Brain microvascular endothelial cell (primary cell): ENCODE results near the gene MYBPC2.

Experiments used
- DNase-seq: peaks from one replicate; pipeline ENCODE4 v3.0.0-alpha.2; 2020
- H3K27ac ChIP-seq: fragments of 250-450 bp; sonication (Bioruptor Pico); 2 replicates; pipeline ENCODE4 v1.5.1; 2020; ENCODE audit warnings: mild to moderate bottlenecking, moderate library complexity
- H3K27me3 ChIP-seq: fragments of 250-450 bp; sonication (Bioruptor Pico); replicated peaks from 2 replicates; pipeline ENCODE4 v1.5.1; 2020; ENCODE audit warnings: mild to moderate bottlenecking
- H3K36me3 ChIP-seq: fragments of 250-450 bp; sonication (Bioruptor Pico); replicated peaks from 2 replicates; pipeline ENCODE4 v1.5.1; 2020; ENCODE audit warnings: mild to moderate bottlenecking
- H3K4me3 ChIP-seq: 2 replicates; pipeline ENCODE4 v1.5.1; 2011; ENCODE audit warnings: low read depth, mild to moderate bottlenecking, control low read depth, low read length, moderate library complexity
- CTCF ChIP-seq: IDR thresholded peaks from 2 replicates; pipeline ENCODE4 v1.5.1; 2011; ENCODE audit warnings: low read depth, mild to moderate bottlenecking, moderate library complexity, low read length, control low read depth, inconsistent platforms; ENCODE audit errors: missing control alignments
- in situ Hi-C: cut with HindIII; loops from 2 replicates; pipeline ENCODE4 v1.10.0; 2017; ENCODE audit warnings: low sequenced_read_pairs, low pct_ligation_motif_present

MYBPC2 gene

GRCh38 chr19:50414864-50415660 is 17.6 kb upstream of the MYBPC2 start:
- in situ Hi-C loops: no loop called here
- H3K27ac ChIP-seq: no peak overlapping the region

DNA sequence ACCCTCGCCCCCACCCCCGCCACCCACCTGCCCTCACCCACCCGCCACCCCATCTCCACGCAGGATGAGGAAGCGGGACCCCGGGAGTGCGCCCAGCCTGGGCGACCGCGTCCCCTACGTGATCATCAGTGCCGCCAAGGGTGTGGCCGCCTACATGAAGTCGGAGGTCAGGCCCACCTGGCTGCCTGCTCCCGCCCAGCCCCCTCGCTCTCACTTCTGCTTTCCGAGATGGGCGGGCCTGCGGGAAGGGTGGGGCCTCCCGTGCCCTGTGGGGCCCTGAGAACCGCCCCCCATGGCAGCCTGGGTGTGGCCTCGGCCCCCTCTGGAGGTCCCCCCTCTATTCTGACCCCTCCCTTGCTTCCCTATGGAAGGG is 17.0 kb upstream of the MYBPC2 start:
- no peaks in the 10 kb centered on the region for H3K36me3 ChIP-seq
- H3K27ac ChIP-seq: no peak overlapping the region
- H3K27me3 ChIP-seq: peaks cover 12% of the 10 kb centered on the region
- in situ Hi-C loops: no loop called here
- H3K4me3 ChIP-seq: no peak overlapping the region
- DNase-seq: no peak
- TF ChIP-seq CTCF: no peak

More at GRCh38 chr19:50414864-50415660, 17.6 kb upstream of the MYBPC2 start:
- Histone ChIP-seq H3K27me3 (peaks cover 12% of the 10 kb centered on the region), H3K4me3 (no peak overlapping the region), H3K36me3 (no peaks in the 10 kb centered on the region)
- peak; percentile 64 for DNase-seq
- TF ChIP-seq CTCF: peak; percentile 91

GRCh38 chr19:50416034-50416977 is 16.4 kb upstream of the MYBPC2 start:
- no peak for DNase-seq
- Histone ChIP-seq H3K27ac (no peak overlapping the region), H3K27me3 (peaks cover 12% of the 10 kb centered on the region), H3K4me3 (no peak overlapping the region), H3K36me3 (no peaks in the 10 kb centered on the region)
- in situ Hi-C loops: no loop called here
- no peak for TF ChIP-seq CTCF

DNA sequence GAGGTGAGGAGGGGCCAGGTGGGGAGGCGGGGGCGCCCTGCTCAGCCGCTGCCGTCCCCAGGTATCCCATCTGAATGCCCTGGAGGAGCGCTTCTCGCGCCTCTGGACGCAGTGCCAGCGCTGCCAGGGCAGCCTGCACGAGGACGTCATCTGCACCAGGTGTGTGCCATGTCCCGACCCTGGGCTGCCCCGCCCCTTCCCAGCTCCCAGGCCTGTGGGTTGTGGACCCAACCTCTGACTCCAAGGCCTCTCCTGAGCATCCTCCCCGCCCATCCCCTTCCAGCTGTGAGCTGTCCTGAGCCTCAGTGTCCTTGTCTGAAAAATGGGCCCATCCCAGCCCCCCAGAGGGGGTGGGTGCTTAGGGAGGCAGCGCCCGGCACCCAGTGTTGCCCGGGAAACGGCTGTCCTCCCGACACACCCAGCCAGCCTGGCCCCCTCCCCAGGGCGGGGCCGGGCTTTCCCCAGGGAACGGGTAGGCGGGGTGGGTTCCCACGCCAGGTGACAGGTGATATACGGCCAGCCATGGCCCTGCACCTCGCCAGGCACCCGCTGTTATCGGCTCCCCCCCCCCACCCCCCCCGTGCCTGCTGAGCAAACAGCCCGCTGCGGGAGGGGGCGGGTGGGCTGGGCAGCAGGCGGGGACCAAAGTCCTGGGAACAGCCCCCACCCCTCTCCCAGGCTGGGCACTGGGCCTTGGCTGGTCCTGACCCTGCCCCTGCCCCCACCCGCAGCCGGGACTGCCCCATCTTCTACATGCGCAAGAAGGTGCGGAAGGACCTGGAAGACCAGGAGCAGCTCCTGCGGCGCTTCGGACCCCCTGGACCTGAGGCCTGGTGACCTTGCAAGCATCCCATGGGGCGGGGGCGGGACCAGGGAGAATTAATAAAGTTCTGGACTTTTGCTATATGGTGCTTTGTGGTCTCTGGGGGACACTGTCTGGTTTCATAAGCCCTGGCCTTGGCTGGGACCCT is 15.3 kb upstream of the MYBPC2 start:
- H3K27ac ChIP-seq: no peak overlapping the region
- H3K36me3 ChIP-seq: no peaks in the 10 kb centered on the region
- no peak for TF ChIP-seq CTCF
- in situ Hi-C loops: no loop called here
- no peak for DNase-seq
- no peak overlapping the region for H3K4me3 ChIP-seq
- peaks cover 12% of the 10 kb centered on the region for H3K27me3 ChIP-seq

DNA sequence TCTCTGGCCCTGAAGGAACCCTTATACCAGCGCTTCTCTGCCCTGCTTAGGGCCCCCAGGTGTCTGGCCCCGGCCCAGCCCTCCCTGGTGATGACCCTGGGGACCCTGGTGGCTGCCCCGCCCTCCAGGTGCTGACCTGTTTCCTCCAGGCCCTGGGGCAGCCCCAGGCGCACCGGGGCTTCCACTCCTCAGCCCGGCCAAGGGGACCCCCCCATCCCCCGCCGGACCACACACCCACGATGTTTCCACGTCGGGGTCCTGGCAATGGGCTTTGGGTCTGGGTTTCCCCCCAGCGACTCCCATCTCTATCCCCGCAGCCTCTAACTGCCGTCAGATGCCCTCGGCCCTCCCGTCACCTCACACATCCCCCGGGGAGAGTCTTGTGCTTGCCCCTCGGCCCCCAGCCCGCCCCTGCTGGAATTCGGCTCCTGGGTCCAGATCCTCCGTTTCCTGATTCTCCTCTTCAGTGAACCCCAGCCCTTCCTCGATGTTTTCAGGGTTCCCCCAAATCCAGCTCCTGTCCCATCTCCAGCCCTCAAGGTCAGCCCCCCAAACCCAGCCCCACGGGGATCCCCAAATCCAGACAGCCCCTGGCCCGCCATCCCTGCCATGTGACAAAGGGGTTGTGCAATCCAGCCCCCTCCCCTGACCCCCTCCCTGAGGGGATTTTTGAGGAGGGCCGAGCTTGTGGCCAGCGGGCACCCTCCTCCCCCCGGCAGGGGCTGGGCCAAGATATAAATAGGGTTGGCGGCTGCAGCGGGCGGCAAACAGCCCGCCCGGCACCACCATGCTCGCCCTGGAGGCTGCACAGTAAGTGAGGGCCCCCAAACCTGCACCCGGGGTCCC is 14.3 kb upstream of the MYBPC2 start, which contains the start of gene SPIB:
TSS of gene SPIB (plus strand) at position 763 of the 846 bp plus-strand sequence. CDS start at position 788, 25 bp downstream.
- Histone ChIP-seq H3K4me3 (no peak within 1 kb of the TSS), H3K36me3 (no peaks in the 10 kb centered on the region), H3K27ac (no peak within 1 kb of the TSS), H3K27me3 (peaks cover 12% of the 10 kb centered on the region)
- DNase-seq: no peak
- in situ Hi-C loops: no loop called here
- no peak for TF ChIP-seq CTCF
